Activated CD8-positive, alpha-beta memory T cell treated with anti-CD3 and anti-CD28 coated beads, Interleukin-2, amount 10 ng/mL, durations not matched to agents 7 days and 5 days (primary cell): Measurements from ENCODE around the gene PHACTR1. TPM values are rescaled to one million over a fixed set of nuclear protein-coding genes. Genes with fewer than 3 reads are reported as not detected.
"Not testable (repeated sequence)": the region's sequence is repeated elsewhere in the genome, so short reads cannot be mapped to it uniquely, and the experiment has no call there.

ENCODE experiments used
- ATAC-seq: fragments of 150-1000 bp; cut with Tn5 transposase; one replicate; pipeline ENCODE4 v1.10.0; 2021; ENCODE audit warnings: moderate library complexity
- CTCF ChIA-PET: fragments of 350-600 bp; sonication (Branson Sonifier 250); formaldehyde crosslinking; loops from one replicate; lab custom pipeline; 2021; ENCODE audit warnings: antibody characterized with exemption; lab: Charles Lee
- DNase-seq: peaks from one replicate; pipeline ENCODE4 v3.0.0-alpha.2; 2020
- H3K27ac Mint-ChIP-seq: one replicate; pipeline ENCODE4 v1.8.0; 2021; ENCODE audit warnings: mild to moderate bottlenecking, mixed read lengths
- H3K27me3 Mint-ChIP-seq: one replicate; pipeline ENCODE4 v1.8.0; 2021; ENCODE audit warnings: mixed read lengths
- H3K36me3 Mint-ChIP-seq: one replicate; pipeline ENCODE4 v1.8.0; 2021; ENCODE audit warnings: mild to moderate bottlenecking, mixed read lengths
- H3K4me1 Mint-ChIP-seq: one replicate; pipeline ENCODE4 v1.8.0; 2021; ENCODE audit warnings: mixed read lengths
- H3K4me3 Mint-ChIP-seq: one replicate; pipeline ENCODE4 v1.8.0; 2021; ENCODE audit warnings: mild to moderate bottlenecking, moderate library complexity, mixed read lengths
- H3K9me3 Mint-ChIP-seq: one replicate; pipeline ENCODE4 v1.8.0; 2022; ENCODE audit warnings: low read depth, mixed read lengths
- total RNA-seq, 2 experiments: library from RNA; stranded (reverse); gene quantifications; one replicate each; pipeline ENCODE4 v1.2.3, GENCODE V29; 2021

Gene PHACTR1
- total RNA-seq, 2 experiments from 2014 or later = 0.73 to 2.2 TPM

DNA sequence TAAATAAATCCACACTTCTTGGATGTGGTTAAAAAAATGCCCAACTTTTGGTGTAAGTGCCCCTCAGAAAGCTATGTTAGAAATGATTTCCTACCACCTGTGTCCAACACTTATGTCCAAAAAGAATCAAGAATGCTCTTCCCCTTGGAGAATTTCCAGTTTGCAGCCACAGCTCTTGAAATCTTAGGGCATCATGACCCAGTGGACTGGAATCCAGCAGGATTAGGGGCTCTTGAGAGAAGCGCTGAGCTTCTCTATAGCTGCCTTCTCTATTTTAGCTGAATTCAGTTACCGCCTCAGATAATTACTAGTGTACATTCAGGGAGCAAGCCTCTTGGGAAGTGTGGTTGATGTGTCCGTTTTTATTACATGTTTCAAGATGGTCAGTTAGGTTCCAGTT lies 2.5 kb downstream of the PHACTR1 start:
- Mint-ChIP-seq H3K27me3 (no peaks in the 10 kb centered on the region), H3K9me3 (no peaks in the 10 kb centered on the region), H3K36me3 (no peaks in the 10 kb centered on the region), H3K4me3 (no peak overlapping the region), H3K4me1 (no peaks in the 10 kb centered on the region), H3K27ac (no peak overlapping the region)
- DNase-seq (no peak), ATAC-seq (no peak)
- CTCF ChIA-PET = no interaction called here

DNA sequence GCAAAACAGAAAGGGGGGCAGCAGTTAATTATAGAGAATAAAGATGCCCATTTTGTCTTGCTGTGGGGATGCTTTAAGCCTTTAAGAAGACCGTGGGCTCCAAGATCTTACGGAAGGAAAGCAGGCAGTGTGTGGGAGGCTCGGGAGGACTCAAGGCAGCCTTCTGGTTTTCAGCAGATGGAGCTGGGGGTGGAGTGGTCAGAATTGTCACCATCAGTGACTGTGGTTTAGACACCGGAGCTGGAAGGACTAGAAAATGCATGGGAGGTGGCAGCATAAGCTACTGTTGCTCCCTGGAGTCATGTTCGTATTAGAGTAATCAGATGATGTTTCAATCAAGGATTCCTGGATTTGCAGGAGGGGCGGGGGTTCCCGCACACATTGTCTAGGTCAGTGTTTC lies 3.7 kb downstream of the PHACTR1 start:
- CTCF ChIA-PET = no interaction called here
- H3K36me3 Mint-ChIP-seq = no peaks in the 10 kb centered on the region
- ATAC-seq (no peak), DNase-seq (no peak)
- no peaks in the 10 kb centered on the region for H3K27me3 Mint-ChIP-seq
- no peak overlapping the region for H3K27ac Mint-ChIP-seq
- H3K4me1 Mint-ChIP-seq = no peaks in the 10 kb centered on the region
- H3K4me3 Mint-ChIP-seq = no peak overlapping the region
- no peaks in the 10 kb centered on the region for H3K9me3 Mint-ChIP-seq

DNA sequence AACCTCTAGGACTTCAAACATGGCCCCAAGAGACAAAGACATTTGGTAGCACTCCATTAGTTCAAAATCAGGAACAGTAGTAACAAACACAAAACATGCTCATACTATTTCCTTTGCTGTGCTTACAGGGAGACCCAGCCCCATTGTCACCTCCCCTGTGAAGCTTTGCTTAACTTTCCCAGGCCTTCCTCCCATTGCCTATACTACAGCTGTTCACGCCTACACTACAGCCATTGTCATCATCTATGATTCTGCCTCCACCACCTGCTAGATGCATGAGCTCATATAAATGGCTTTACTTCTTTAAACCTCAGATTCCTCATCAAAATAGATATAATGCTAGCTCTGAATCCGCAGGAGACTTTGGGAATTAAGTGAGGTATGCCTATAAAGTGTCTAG lies 8.7 kb downstream of the PHACTR1 start:
- no peaks in the 10 kb centered on the region for H3K9me3 Mint-ChIP-seq
- ATAC-seq (no peak), DNase-seq (no peak)
- no peak overlapping the region for H3K27ac Mint-ChIP-seq
- no peaks in the 10 kb centered on the region for H3K27me3 Mint-ChIP-seq
- H3K4me1 Mint-ChIP-seq = no peaks in the 10 kb centered on the region
- no peak overlapping the region for H3K4me3 Mint-ChIP-seq
- CTCF ChIA-PET = no interaction called here
- no peaks in the 10 kb centered on the region for H3K36me3 Mint-ChIP-seq

DNA sequence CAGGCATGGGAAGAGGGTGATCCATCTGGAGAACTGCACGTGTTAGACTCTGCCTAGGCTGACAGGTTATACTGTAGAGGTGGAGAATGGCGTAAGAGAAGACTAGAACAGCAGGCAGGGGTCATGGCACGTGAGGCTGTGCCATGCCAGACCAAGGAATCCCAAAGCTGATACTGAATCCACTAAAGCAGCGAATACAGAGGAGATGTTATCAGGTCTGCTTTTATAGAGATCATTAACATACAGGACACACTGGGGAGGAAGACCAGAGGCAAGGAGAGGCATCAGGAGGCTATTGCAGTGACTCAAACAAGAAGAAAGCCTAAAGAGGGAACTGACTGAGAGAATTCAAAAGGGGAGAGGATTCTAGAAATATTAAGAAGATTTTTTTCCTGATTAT lies 12.9 kb downstream of the PHACTR1 start:
- no peaks in the 10 kb centered on the region for H3K4me1 Mint-ChIP-seq
- CTCF ChIA-PET = no interaction called here
- DNase-seq (no peak), ATAC-seq (no peak)
- no peak overlapping the region for H3K27ac Mint-ChIP-seq
- no peaks in the 10 kb centered on the region for H3K27me3 Mint-ChIP-seq
- H3K36me3 Mint-ChIP-seq = no peaks in the 10 kb centered on the region
- no peak overlapping the region for H3K4me3 Mint-ChIP-seq
- H3K9me3 Mint-ChIP-seq = no peaks in the 10 kb centered on the region

DNA sequence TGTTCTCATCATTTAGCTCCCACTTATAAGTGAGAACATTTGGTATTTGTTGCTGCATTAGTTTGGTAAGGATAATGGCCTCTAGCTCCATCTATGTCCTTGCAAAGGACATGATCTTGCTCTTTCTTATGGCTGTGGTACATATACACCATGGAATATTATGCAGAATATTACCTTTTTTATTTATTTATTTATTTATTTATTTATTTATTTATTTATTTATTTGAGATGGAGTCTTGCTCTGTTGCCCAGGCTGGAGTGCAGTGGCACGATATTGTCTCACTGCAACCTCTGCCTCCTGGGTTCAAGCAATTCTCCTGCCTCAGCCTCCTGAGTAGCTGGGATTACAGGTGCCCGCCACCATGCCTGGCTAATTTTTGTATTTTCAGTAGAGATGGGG lies 14.2 kb downstream of the PHACTR1 start:
- CTCF ChIA-PET = interaction anchor here (0.7 kb wide), 1 partner anchor 374 kb away, joined by 3 read pairs; no protein-coding TSS in a partner anchor
- not testable (repeated sequence) for H3K36me3 Mint-ChIP-seq, DNase-seq, H3K4me1 Mint-ChIP-seq, ATAC-seq, H3K4me3 Mint-ChIP-seq, H3K27ac Mint-ChIP-seq, H3K9me3 Mint-ChIP-seq, H3K27me3 Mint-ChIP-seq

DNA sequence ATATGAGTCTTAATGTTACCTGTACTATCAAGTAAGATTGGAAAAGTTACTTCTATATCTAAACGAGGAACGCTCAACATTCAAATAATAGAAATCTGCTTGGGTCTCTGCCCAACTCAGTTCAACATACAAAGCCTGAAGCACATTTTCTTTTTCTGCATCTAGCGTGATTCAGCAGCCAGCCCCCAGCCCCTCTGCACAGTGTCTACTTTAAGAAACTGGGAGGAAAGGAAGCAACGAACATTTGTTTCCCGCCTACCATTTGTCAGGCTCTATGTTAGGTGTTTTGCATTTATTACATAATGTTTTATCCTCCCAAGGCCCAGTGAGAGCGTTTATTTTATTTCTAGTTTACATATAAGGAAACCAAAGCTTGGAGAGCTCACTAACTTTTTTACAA lies 17.3 kb downstream of the PHACTR1 start:
- H3K9me3 Mint-ChIP-seq = no peaks in the 10 kb centered on the region
- DNase-seq (no peak), ATAC-seq (no peak)
- no peak overlapping the region for H3K4me3 Mint-ChIP-seq
- no peak overlapping the region for H3K27ac Mint-ChIP-seq
- no peaks in the 10 kb centered on the region for H3K27me3 Mint-ChIP-seq
- H3K4me1 Mint-ChIP-seq = no peaks in the 10 kb centered on the region
- CTCF ChIA-PET = no interaction called here
- no peaks in the 10 kb centered on the region for H3K36me3 Mint-ChIP-seq

DNA sequence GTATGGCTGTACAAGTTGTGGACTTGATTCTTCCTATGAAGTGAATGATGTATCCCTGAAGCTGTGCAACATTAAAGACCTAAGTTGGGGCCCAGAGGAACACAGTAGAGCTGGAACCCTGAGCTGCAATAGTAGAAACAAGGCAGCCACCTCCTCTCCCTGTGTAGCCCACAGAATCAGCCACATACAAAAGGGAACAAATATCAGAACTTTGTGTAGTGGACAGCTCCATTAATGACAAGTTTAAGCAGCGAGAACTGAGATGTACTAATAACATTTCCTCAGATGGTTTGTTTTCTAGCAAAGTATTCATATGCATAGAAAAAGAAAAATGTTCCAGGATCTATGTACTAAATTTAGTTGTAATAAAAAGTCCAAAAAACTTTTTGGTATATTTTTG lies 19.2 kb downstream of the PHACTR1 start:
- H3K4me1 Mint-ChIP-seq = no peaks in the 10 kb centered on the region
- no peaks in the 10 kb centered on the region for H3K27me3 Mint-ChIP-seq
- no peaks in the 10 kb centered on the region for H3K36me3 Mint-ChIP-seq
- H3K27ac Mint-ChIP-seq = no peak overlapping the region
- DNase-seq (no peak), ATAC-seq (no peak)
- no peak overlapping the region for H3K4me3 Mint-ChIP-seq
- CTCF ChIA-PET = no interaction called here
- no peaks in the 10 kb centered on the region for H3K9me3 Mint-ChIP-seq

DNA sequence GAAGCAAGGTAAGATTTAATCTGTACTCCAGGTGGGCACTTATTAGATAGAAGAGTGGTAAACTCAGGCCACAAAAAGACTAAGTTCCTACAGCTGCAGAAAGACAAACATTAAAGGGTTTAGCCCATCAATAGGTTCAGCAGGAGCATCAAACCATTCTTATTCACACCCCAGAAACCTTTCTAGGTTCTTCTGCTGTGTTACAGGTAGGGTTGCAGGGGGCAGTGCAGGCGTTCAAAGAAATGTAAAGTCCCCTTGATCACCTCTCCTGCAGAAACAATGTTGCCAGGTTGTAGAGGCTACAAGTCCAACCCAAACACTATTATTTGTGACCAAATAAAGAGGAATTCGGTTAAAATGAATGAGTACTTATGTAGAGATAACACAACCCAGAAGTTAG lies 31.8 kb downstream of the PHACTR1 start:
- H3K9me3 Mint-ChIP-seq = no peaks in the 10 kb centered on the region
- DNase-seq = no peak

DNA sequence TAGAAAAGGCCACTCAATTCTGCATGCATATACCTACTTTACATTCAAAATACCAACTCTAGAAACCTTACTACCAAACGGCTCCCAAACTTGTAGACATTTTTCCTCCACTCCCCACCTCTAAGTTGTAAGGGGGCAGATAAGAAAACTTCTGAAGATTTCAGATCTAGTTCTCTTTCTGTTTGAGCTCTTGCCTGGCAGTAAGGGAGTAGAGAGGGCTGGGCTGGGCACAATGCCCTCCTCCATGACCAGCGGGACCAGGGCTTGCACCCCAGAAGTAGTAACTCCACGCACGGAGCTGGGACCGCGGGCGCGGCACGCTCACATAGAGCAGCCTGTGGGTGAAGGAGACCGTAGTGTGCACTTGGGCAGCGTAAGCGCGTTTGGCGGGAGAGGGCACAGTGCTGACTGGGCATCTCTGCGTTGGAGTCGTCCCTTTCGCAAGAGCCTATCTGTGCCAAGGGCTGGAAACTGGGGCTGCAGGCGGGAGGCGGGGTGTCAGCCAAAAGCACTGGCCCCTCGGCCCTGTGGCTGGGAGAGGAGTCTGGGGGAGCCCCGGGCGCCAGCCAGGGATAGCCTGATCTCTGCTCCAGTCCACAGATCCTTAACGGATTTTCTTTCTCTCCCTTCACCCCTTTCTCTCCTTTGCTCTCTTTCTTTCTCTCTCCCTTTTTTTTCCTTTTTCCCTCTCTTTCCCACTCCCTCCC lies 32.4 kb downstream of the PHACTR1 start:
- Mint-ChIP-seq H3K4me3 (no peak overlapping the region), H3K9me3 (no peaks in the 10 kb centered on the region), H3K27me3 (peaks cover 25% of the 10 kb centered on the region), H3K4me1 (no peaks in the 10 kb centered on the region), H3K27ac (no peak overlapping the region), H3K36me3 (peaks cover 3% of the 10 kb centered on the region)
- ATAC-seq = no peak
- CTCF ChIA-PET = no interaction called here
- no peak for DNase-seq

More for the DNA sequence above, 31.8 kb downstream of the PHACTR1 start:
- H3K4me1 Mint-ChIP-seq = no peaks in the 10 kb centered on the region
- peaks cover 3% of the 10 kb centered on the region for H3K36me3 Mint-ChIP-seq
- no peak overlapping the region for H3K4me3 Mint-ChIP-seq
- no peak overlapping the region for H3K27ac Mint-ChIP-seq
- H3K27me3 Mint-ChIP-seq = peaks cover 25% of the 10 kb centered on the region
- no peak for ATAC-seq
- CTCF ChIA-PET = no interaction called here

DNA sequence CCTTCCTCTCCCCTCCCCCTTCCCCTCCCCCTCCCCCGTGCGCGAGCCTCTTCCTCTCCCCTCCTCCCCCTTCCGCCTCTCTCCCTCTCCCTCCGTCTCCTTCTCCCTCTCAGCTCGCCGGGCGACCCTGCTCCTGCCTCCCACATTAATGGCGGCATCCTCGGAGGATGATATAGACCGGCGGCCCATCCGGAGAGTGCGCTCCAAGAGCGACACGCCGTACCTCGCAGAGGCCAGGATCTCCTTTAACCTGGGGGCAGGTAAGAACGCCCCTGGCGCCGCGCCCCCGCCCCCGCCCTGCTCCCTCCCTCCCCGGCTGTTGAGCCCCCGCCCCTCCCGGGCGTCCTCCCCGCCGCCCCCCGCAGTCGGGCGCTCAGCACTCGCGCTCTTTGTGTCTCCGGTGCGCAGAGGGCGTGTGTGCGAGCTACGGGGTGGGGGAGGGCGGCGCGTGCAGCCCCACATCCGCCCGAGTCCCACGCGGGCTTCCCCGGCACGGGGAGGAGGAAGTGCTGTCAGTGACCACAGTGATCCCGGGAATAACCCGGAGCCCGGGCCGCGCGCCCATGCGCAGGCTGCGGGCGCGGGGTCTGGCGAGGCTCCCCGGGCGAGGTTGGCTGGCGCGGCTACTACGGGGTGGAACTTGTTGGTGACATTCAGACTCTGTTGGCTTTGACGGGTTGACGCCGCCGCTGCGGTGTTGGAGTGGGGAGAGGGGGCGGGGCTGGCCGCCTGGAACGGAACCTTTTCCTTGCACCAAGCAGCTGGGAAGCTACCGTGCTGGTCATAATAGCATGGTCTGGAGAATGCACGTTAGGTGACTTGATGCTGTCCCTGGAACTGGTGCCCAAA lies 33.2 kb downstream of the PHACTR1 start:
- no peak for DNase-seq
- peaks cover 25% of the 10 kb centered on the region for H3K27me3 Mint-ChIP-seq
- no peak overlapping the region for H3K27ac Mint-ChIP-seq

DNA sequence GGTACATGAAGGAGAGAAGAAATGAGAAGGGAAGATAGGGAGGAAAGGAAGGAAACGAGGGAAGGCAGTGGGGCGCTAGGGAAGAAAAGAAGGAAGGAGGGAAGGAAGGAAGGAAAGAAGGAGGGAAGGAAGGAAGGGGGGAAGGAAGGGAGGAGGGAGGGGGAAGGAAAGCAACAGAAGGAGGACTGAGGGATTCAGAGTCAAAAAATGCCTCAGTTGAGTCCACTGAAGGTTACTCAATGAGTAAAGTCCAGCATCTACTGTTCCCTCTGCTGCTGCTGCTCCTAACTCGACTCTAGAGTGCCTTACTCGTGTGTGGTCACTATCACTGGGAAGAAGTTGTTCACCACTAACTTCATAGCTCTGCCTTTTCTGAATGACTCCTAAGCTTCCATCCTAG lies 33.8 kb downstream of the PHACTR1 start:
- DNase-seq (no peak), ATAC-seq (no peak)
- Mint-ChIP-seq H3K27ac (no peak overlapping the region), H3K9me3 (no peaks in the 10 kb centered on the region), H3K36me3 (peaks cover 3% of the 10 kb centered on the region), H3K27me3 (peaks cover 25% of the 10 kb centered on the region), H3K4me1 (no peaks in the 10 kb centered on the region), H3K4me3 (no peak overlapping the region)
- CTCF ChIA-PET = no interaction called here

More for the DNA sequence above, 33.2 kb downstream of the PHACTR1 start:
- CTCF ChIA-PET = no interaction called here
- H3K9me3 Mint-ChIP-seq = no peaks in the 10 kb centered on the region
- H3K36me3 Mint-ChIP-seq = peaks cover 3% of the 10 kb centered on the region
- ATAC-seq = no peak
- H3K4me3 Mint-ChIP-seq = no peak overlapping the region
- no peaks in the 10 kb centered on the region for H3K4me1 Mint-ChIP-seq

DNA sequence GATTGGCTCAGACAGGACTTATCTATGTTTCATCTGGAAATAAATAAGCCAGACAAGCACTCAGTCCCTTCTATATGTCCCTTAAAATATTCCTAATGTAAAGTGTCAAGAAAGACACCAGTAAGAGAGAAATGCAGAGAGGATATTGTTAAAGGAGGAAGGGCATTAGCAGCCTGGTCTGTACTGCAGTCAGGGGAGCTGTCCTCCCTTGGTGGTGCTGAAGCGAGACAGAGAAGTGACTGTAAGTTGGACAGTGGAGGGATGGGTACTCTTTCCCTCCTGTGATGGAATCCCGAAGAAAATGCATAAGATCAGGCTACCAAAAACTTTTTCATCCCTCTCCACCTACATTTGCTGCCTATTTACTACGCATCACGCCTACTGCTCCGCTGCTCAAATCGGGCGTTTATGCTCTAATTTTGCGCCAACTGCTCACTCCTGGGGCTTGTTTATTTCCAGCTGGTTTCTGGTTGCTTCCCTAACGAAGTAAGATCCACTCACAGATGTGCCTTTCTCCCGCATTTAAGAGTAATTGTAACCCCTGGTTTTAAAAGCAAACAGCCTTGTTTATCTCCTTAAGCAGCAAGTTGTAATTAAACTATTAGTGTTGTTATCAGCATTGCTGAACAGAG lies 35.2 kb downstream of the PHACTR1 start:
- DNase-seq (peak; percentile 62), ATAC-seq (no peak)
- Mint-ChIP-seq H3K36me3 (peaks cover 3% of the 10 kb centered on the region), H3K4me1 (no peaks in the 10 kb centered on the region), H3K4me3 (no peak overlapping the region), H3K27ac (no peak overlapping the region), H3K9me3 (no peaks in the 10 kb centered on the region), H3K27me3 (peaks cover 25% of the 10 kb centered on the region)
- CTCF ChIA-PET = no interaction called here

DNA sequence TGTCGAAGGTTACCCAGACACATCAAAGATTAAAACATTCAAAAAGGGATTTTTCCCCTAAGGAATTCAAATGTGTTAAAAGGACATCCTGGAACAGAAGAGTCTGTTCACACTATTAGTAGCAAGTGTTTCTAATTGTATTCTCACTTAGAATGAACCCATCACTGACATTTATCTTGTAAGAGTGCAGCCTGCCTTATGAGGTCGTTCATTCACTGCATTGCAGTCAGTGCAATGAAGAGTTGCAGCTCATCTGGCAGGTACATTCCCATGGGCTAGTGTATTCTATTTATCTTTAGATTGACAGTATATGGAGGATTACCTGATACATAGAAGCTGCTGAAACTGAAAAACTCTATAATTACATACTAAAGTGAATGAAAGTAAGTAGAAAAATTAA lies 36.5 kb downstream of the PHACTR1 start:
- H3K4me1 Mint-ChIP-seq = no peaks in the 10 kb centered on the region
- peaks cover 3% of the 10 kb centered on the region for H3K36me3 Mint-ChIP-seq
- DNase-seq (no peak), ATAC-seq (no peak)
- CTCF ChIA-PET = no interaction called here
- H3K9me3 Mint-ChIP-seq = no peaks in the 10 kb centered on the region
- H3K27me3 Mint-ChIP-seq = peaks cover 22% of the 10 kb centered on the region
- no peak overlapping the region for H3K4me3 Mint-ChIP-seq
- no peak overlapping the region for H3K27ac Mint-ChIP-seq

DNA sequence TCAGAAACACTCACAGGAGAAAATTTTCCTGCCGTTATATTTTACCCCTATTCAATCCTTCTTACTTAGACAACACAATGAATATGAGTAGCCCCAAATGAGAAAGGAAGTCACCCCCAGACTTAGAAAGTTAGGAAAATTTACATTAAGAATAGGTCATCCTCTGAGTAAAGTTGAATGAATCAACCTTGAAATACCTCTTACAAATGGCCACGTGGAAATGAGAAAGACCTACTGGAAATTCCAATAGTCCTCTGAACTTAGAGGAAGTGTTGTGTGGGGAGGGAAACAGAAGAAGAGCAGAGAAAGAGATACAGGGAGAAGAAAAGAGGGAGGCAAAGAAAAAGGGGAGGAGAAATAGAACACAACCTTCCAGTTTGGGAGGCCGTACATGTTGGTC lies 43.7 kb downstream of the PHACTR1 start:
- Mint-ChIP-seq H3K27me3 (no peaks in the 10 kb centered on the region), H3K27ac (no peak overlapping the region), H3K4me3 (no peak overlapping the region), H3K36me3 (no peaks in the 10 kb centered on the region), H3K4me1 (no peaks in the 10 kb centered on the region), H3K9me3 (no peaks in the 10 kb centered on the region)
- DNase-seq (no peak), ATAC-seq (no peak)
- CTCF ChIA-PET = no interaction called here
